IMR-90 (cell line): ENCODE results near the gene METTL25. TPM values are rescaled to one million over a fixed set of nuclear protein-coding genes. Genes with fewer than 3 reads are reported as not detected.

ENCODE experiments used
- ATAC-seq: fragments of 200-7000 bp; cut with Tn5 transposase; 2 replicates; pipeline ENCODE4 v1.9.1; 2020; ENCODE audit warnings: low read depth, mild to moderate bottlenecking, moderate library complexity
- BruUV-seq: library from RNA; stranded (reverse); fragments of 400-500 nt; replicated peaks from 2 replicates; lab custom pipeline; 2021; lab: Mats Ljungman, UMichigan
- CTCF ChIA-PET: fragments of 300-600 bp; formaldehyde crosslinking; extraction: SDS; loops from one replicate; lab custom pipeline; 2021; ENCODE audit warnings: antibody characterized with exemption; lab: Yijun Ruan, JAX
- POLR2A ChIA-PET: fragments of 300-600 bp; sonication (Branson Sonifier 250); formaldehyde crosslinking; loops from one replicate; lab custom pipeline; 2022; ENCODE audit warnings: antibody characterized with exemption; ENCODE audit not compliant: unreplicated experiment; lab: Charles Lee
- DNase-seq: peaks from one replicate; pipeline ENCODE4 v3.0.0; 2013
- H2AFZ ChIP-seq: replicated peaks from 2 replicates; pipeline ENCODE3; 2013; ENCODE audit warnings: low read length, mild to moderate bottlenecking; ENCODE audit not compliant: poor library complexity
- H2AK5ac ChIP-seq: 2 replicates; pipeline ENCODE4 v1.6.1; 2013; ENCODE audit warnings: low read depth, low read length, inconsistent platforms
- H2AK9ac ChIP-seq: replicated peaks from 2 replicates; pipeline ENCODE3; 2013; ENCODE audit warnings: mild to moderate bottlenecking, low read depth, low read length, moderate library complexity; ENCODE audit not compliant: poor library complexity
- H2BK120ac ChIP-seq: 2 replicates; pipeline ENCODE4 v1.6.1; 2013; ENCODE audit warnings: low read depth, low read length, inconsistent platforms
- H2BK15ac ChIP-seq: 3 replicates; pipeline ENCODE4 v1.6.1; 2013; ENCODE audit warnings: low read depth, low read length, inconsistent platforms
- H2BK20ac ChIP-seq: 2 replicates; pipeline ENCODE4 v1.6.1; 2013; ENCODE audit warnings: low read depth, mild to moderate bottlenecking, inconsistent platforms, low read length, moderate library complexity
- H2BK5ac ChIP-seq: 2 replicates; pipeline ENCODE4 v1.6.1; 2013; ENCODE audit warnings: mild to moderate bottlenecking, low read depth, low read length, inconsistent platforms; ENCODE audit not compliant: poor library complexity, severe bottlenecking
- H3K14ac ChIP-seq: replicated peaks from 2 replicates; pipeline ENCODE4 v1.6.1; 2013; ENCODE audit warnings: low read depth, low read length, inconsistent platforms
- H3K18ac ChIP-seq: 2 replicates; pipeline ENCODE4 v1.6.1; 2013; ENCODE audit warnings: low read depth, low read length, control low read depth
- H3K23ac ChIP-seq: 2 replicates; pipeline ENCODE4 v1.6.1; 2013; ENCODE audit warnings: low read depth, low read length, inconsistent platforms
- H3K27ac ChIP-seq: 2 replicates; pipeline ENCODE4 v1.5.1; 2013; ENCODE audit warnings: mild to moderate bottlenecking, control low read depth, low read length; ENCODE audit not compliant: insufficient read depth
- H3K27me3 ChIP-seq: 2 replicates; pipeline ENCODE4 v1.6.1; 2013; ENCODE audit warnings: low read length; ENCODE audit not compliant: control insufficient read depth, insufficient read depth
- H3K36me3 ChIP-seq: 2 replicates; pipeline ENCODE4 v1.6.1; 2013; ENCODE audit warnings: low read length, mixed read lengths; ENCODE audit not compliant: control insufficient read depth, insufficient read depth
- H3K4ac ChIP-seq: 2 replicates; pipeline ENCODE4 v1.6.1; 2013; ENCODE audit warnings: low read depth, low read length, inconsistent platforms
- H3K4me1 ChIP-seq: 2 replicates; pipeline ENCODE4 v1.6.1; 2013; ENCODE audit warnings: low read length, mixed read lengths; ENCODE audit not compliant: control insufficient read depth, insufficient read depth
- H3K4me2 ChIP-seq: 2 replicates; pipeline ENCODE4 v1.6.1; 2013; ENCODE audit warnings: low read depth, mild to moderate bottlenecking, control low read depth, low read length, moderate library complexity
- H3K4me3 ChIP-seq: 2 replicates; pipeline ENCODE4 v1.5.1; 2013; ENCODE audit warnings: low read depth, mild to moderate bottlenecking, control low read depth, low read length, moderate library complexity; ENCODE audit not compliant: insufficient read depth
- H3K56ac ChIP-seq: 2 replicates; pipeline ENCODE4 v1.6.1; 2013; ENCODE audit warnings: low read length, inconsistent platforms; ENCODE audit not compliant: insufficient read depth; ENCODE audit errors: extremely low read depth
- H3K79me1 ChIP-seq, 2 experiments: 2 replicates each; pipeline ENCODE4 v1.6.1; 2013; ENCODE audit warnings: low read length in 2 of 2, inconsistent platforms in 1 of 2, low read depth in 1 of 2
- H3K9ac ChIP-seq: 2 replicates; pipeline ENCODE4 v1.6.1; 2013; ENCODE audit warnings: low read depth, low read length, control low read depth
- H3K9me1 ChIP-seq: 2 replicates; pipeline ENCODE4 v1.6.1; 2013; ENCODE audit warnings: low read length, inconsistent platforms; ENCODE audit not compliant: insufficient read depth
- H3K9me3 ChIP-seq: 2 replicates; pipeline ENCODE4 v1.6.1; 2013; ENCODE audit warnings: low read length; ENCODE audit not compliant: control insufficient read depth, insufficient read depth
- H4K20me1 ChIP-seq: 2 replicates; pipeline ENCODE4 v1.6.1; 2013; ENCODE audit warnings: low read length, inconsistent platforms; ENCODE audit not compliant: insufficient read depth
- H4K5ac ChIP-seq: 2 replicates; pipeline ENCODE4 v1.6.1; 2013; ENCODE audit warnings: mild to moderate bottlenecking, low read depth, low read length, control low read depth
- H4K8ac ChIP-seq, 2 experiments: 2 replicates each; pipeline ENCODE4 v1.6.1; 2013; ENCODE audit warnings: low read depth in 2 of 2, low read length in 2 of 2, control low read depth in 1 of 2, inconsistent platforms in 1 of 2
- H4K91ac ChIP-seq: 2 replicates; pipeline ENCODE4 v1.6.1; 2013; ENCODE audit warnings: low read depth, low read length, inconsistent platforms; ENCODE audit not compliant: insufficient read depth
- BHLHE40 ChIP-seq: fragments of 150-350 bp; IDR thresholded peaks from 2 replicates; pipeline ENCODE4 v1.6.1; 2016; ENCODE audit warnings: mild to moderate bottlenecking, low read depth, low read length
- CEBPB ChIP-seq: IDR thresholded peaks from 2 replicates; pipeline ENCODE4 v1.6.1; 2012; ENCODE audit warnings: low read depth, low read length, improper control_type of control experiment
- CHD1 ChIP-seq: IDR thresholded peaks from 2 replicates; pipeline ENCODE4 v1.6.1; 2012; ENCODE audit warnings: low read depth, low read length, improper control_type of control experiment
- FOS ChIP-seq: fragments of 150-350 bp; IDR thresholded peaks from 2 replicates; pipeline ENCODE4 v1.6.1; 2016; ENCODE audit warnings: low read depth, low read length
- MAFK ChIP-seq: IDR thresholded peaks from 2 replicates; pipeline ENCODE4 v1.6.1; 2012; ENCODE audit warnings: low read depth, low read length, improper control_type of control experiment
- MAZ ChIP-seq: IDR thresholded peaks from 2 replicates; pipeline ENCODE4 v1.6.1; 2012; ENCODE audit warnings: low read depth, mild to moderate bottlenecking, low read length, improper control_type of control experiment, moderate library complexity, borderline replicate concordance
- MXI1 ChIP-seq: IDR thresholded peaks from 2 replicates; pipeline ENCODE4 v1.6.1; 2012; ENCODE audit warnings: low read depth, mild to moderate bottlenecking, low read length, moderate library complexity, borderline replicate concordance
- NFE2L2 ChIP-seq: fragments of 150-350 bp; IDR thresholded peaks from 2 replicates; pipeline ENCODE4 v1.6.1; 2016; ENCODE audit warnings: low read depth, mild to moderate bottlenecking, low read length
- POLR2A ChIP-seq: IDR thresholded peaks from 2 replicates; pipeline ENCODE4 v1.6.1; 2012; ENCODE audit warnings: mild to moderate bottlenecking, low read depth, low read length
- RAD21 ChIP-seq: IDR thresholded peaks from 2 replicates; pipeline ENCODE4 v1.6.1; 2012; ENCODE audit warnings: low read length, improper control_type of control experiment
- RCOR1 ChIP-seq: IDR thresholded peaks from 2 replicates; pipeline ENCODE4 v1.6.1; 2012; ENCODE audit warnings: mild to moderate bottlenecking, low read length, improper control_type of control experiment; ENCODE audit not compliant: insufficient replicate concordance
- RFX5 ChIP-seq: IDR thresholded peaks from 2 replicates; pipeline ENCODE4 v1.8.0; 2012; ENCODE audit warnings: low read depth, mild to moderate bottlenecking, low read length, moderate library complexity
- SMC3 ChIP-seq: fragments of 150-350 bp; IDR thresholded peaks from 2 replicates; pipeline ENCODE4 v1.6.1; 2016; ENCODE audit warnings: low read depth, mild to moderate bottlenecking, antibody characterized with exemption, low read length, moderate library complexity
- WGBS, 2 experiments: methylation state at CpG; one replicate each; pipeline versions ENCODE4 v1.1.5 to v1.1.7; 2013; ENCODE audit warnings: missing lambda C conversion rate in 2 of 2; ENCODE audit not compliant: insufficient read length in 1 of 2; ENCODE audit errors: extremely low coverage in 2 of 2; 5-methylcytosine and 5-hydroxymethylcytosine counted together
- dilution Hi-C: fragments of 300-500 bp; cut with HindIII; formaldehyde crosslinking; loops from one replicate; pipeline ENCODE4 v1.14.3; 2018; ENCODE audit warnings: low sequenced_read_pairs; ENCODE audit not compliant: unreplicated experiment
- in situ Hi-C: fragments of 300-500 bp; cut with MboI; formaldehyde crosslinking; loops from 3 replicates; pipeline ENCODE4 v1.14.3; 2019; ENCODE audit warnings: low sequenced_read_pairs, inconsistent platforms, mixed read lengths
- intact Hi-C: fragments of 100-400 bp; cut with micrococcal nuclease; formaldehyde crosslinking; loops from 2 replicates; pipeline ENCODE4 v1.10.0; 2022
- polyA plus RNA-seq, 3 experiments: library from polyadenylated mRNA; depleted of rRNA; stranded (reverse); fragments of >200 nt; gene quantifications; 2 replicates each; pipeline ENCODE4 v1.2.3, GENCODE V29; 2012; ENCODE audit warnings: low replicate concordance in 1 of 3
- total RNA-seq: library from RNA; depleted of rRNA; stranded (reverse); fragments of >200 nt; gene quantifications from 2 replicates; pipeline ENCODE4 v1.2.3, GENCODE V29; 2012
- TF ChIP-seq, protein P1 (sequence below): fragments of 150-350 bp; IDR thresholded peaks from 2 replicates; pipeline ENCODE4 v1.6.1; 2016; ENCODE audit warnings: low read depth, mild to moderate bottlenecking, low read length, moderate library complexity, borderline replicate concordance
- TF ChIP-seq, protein P2 (sequence below): fragments of 150-350 bp; IDR thresholded peaks from 2 replicates; pipeline ENCODE4 v1.6.1; 2017; ENCODE audit warnings: mild to moderate bottlenecking, antibody characterized with exemption, low read length, low read depth
- TF ChIP-seq, protein P3 (sequence below): conservative IDR thresholded peaks from 2 replicates; pipeline ENCODE4 v1.5.1; 2012; ENCODE audit warnings: mild to moderate bottlenecking, low read depth, low read length, improper control_type of control experiment

The METTL25 gene
- total and polyA plus RNA-seq, 2 of the 4 experiments (the other 2 are of a cell fraction): 2.6 to 3.0 TPM

DNA sequence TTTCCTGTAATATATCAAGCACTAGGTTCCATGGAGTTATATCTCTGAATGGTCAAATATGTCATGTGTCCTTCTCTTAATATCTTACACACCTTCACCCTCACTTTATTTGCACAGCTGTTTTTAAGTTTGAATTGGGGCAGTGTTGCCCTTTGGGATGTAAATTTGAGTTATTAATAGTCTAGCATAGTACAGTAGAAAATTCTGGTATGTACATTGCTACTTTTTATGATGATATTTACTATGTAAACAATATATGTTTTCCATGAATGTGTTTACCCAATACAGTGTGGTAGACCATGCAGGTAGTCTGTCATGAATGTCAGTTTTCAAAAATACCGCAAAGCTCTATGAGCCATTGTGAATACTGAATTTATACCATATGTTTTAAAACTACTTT lies 50.5 kb downstream of the METTL25 start:
- no peaks in the 10 kb centered on the region for H3K9me1 ChIP-seq
- H3K18ac ChIP-seq: no peak overlapping the region
- in situ Hi-C loops: no loop called here
- H4K20me1 ChIP-seq: no peaks in the 10 kb centered on the region
- H2AK5ac ChIP-seq: no peak overlapping the region
- no peak for TF ChIP-seq FOS
- TF ChIP-seq RAD21: no peak
- TF ChIP-seq RFX5: no peak
- no peak for TF ChIP-seq CEBPB
- TF ChIP-seq, protein P1, sequence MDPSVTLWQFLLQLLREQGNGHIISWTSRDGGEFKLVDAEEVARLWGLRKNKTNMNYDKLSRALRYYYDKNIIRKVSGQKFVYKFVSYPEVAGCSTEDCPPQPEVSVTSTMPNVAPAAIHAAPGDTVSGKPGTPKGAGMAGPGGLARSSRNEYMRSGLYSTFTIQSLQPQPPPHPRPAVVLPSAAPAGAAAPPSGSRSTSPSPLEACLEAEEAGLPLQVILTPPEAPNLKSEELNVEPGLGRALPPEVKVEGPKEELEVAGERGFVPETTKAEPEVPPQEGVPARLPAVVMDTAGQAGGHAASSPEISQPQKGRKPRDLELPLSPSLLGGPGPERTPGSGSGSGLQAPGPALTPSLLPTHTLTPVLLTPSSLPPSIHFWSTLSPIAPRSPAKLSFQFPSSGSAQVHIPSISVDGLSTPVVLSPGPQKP: no peak
- no peak for TF ChIP-seq NFE2L2
- no peak for TF ChIP-seq SMC3
- TF ChIP-seq POLR2A: no peak
- TF ChIP-seq, protein P2, sequence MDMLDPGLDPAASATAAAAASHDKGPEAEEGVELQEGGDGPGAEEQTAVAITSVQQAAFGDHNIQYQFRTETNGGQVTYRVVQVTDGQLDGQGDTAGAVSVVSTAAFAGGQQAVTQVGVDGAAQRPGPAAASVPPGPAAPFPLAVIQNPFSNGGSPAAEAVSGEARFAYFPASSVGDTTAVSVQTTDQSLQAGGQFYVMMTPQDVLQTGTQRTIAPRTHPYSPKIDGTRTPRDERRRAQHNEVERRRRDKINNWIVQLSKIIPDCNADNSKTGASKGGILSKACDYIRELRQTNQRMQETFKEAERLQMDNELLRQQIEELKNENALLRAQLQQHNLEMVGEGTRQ: no peak
- no peak for TF ChIP-seq MXI1
- TF ChIP-seq, protein P3, sequence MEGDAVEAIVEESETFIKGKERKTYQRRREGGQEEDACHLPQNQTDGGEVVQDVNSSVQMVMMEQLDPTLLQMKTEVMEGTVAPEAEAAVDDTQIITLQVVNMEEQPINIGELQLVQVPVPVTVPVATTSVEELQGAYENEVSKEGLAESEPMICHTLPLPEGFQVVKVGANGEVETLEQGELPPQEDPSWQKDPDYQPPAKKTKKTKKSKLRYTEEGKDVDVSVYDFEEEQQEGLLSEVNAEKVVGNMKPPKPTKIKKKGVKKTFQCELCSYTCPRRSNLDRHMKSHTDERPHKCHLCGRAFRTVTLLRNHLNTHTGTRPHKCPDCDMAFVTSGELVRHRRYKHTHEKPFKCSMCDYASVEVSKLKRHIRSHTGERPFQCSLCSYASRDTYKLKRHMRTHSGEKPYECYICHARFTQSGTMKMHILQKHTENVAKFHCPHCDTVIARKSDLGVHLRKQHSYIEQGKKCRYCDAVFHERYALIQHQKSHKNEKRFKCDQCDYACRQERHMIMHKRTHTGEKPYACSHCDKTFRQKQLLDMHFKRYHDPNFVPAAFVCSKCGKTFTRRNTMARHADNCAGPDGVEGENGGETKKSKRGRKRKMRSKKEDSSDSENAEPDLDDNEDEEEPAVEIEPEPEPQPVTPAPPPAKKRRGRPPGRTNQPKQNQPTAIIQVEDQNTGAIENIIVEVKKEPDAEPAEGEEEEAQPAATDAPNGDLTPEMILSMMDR: no peak
- TF ChIP-seq MAZ: no peak
- TF ChIP-seq BHLHE40: no peak
- TF ChIP-seq MAFK: no peak
- no peak for TF ChIP-seq CHD1
- TF ChIP-seq RCOR1: no peak
- no peak overlapping the region for H2BK5ac ChIP-seq
- no peak overlapping the region for H4K91ac ChIP-seq
- no peak overlapping the region for H3K9ac ChIP-seq
- no peak overlapping the region for H2BK20ac ChIP-seq
- H3K9me3 ChIP-seq: no peaks in the 10 kb centered on the region
- H3K23ac ChIP-seq: no peak overlapping the region
- H3K27ac ChIP-seq: no peak overlapping the region
- no peak overlapping the region for H3K4ac ChIP-seq
- H4K5ac ChIP-seq: no peak overlapping the region
- intact Hi-C loops: no loop called here
- H3K4me2 ChIP-seq: no peak overlapping the region
- CTCF ChIA-PET: no interaction called here
- no peak overlapping the region for H4K8ac ChIP-seq
- H2BK120ac ChIP-seq: no peak overlapping the region
- POLR2A ChIA-PET: no interaction called here
- H3K4me3 ChIP-seq: no peak overlapping the region
- no peak overlapping the region for H2BK15ac ChIP-seq
- no peak overlapping the region for H2AK9ac ChIP-seq
- H2AFZ ChIP-seq: no peak overlapping the region
- no peak for ATAC-seq
- no peaks in the 10 kb centered on the region for H3K36me3 ChIP-seq
- no peak overlapping the region for H3K56ac ChIP-seq
- no peak for DNase-seq
- no peaks in the 10 kb centered on the region for H3K79me1 ChIP-seq
- dilution Hi-C loops: no loop called here
- WGBS, 2 experiments: no CpG with 5 or more reads among the region's 1 CpG
- no peaks in the 10 kb centered on the region for H3K27me3 ChIP-seq
- no peaks in the 10 kb centered on the region for H3K4me1 ChIP-seq
- no TSS peak for BruUV-seq
- no peak overlapping the region for H3K14ac ChIP-seq
